Heart right ventricle (tissue), 16 donors: ENCODE results near the gene TJP3. TPM values are rescaled to one million over a fixed set of nuclear protein-coding genes. Genes with fewer than 3 reads are reported as not detected.
A peak's percentile ranks its signal among the peaks of the same experiment; 100 is the strongest.

Experiments
- ATAC-seq, 8 donors: fragments of 200-7000 bp; cut with Tn5 transposase; one replicate each; pipeline ENCODE4 v1.9.1; 2020; ENCODE audit warnings: mild to moderate bottlenecking in 8 of 8, moderate library complexity in 8 of 8, moderate number of reproducible peaks in 1 of 8
- DNase-seq, 2 donors: peaks; one replicate each; pipeline ENCODE4 v3.0.0-alpha.2; 2020
- H3K27ac ChIP-seq, 10 donors: fragments of 200-600 bp; sonication (generic) in 2 of 10; one replicate each; pipeline versions ENCODE4 v1.5.0 to v1.8.0; 2020 to 2022; ENCODE audit warnings: mild to moderate bottlenecking in 3 of 10
- H3K27me3 ChIP-seq, 7 donors: fragments of 200-600 bp; one replicate each; pipeline ENCODE4 v1.8.0; 2021 to 2022; ENCODE audit warnings: mild to moderate bottlenecking in 2 of 7
- H3K36me3 ChIP-seq, 9 donors: fragments of 200-600 bp; sonication (generic) in 1 of 9; one replicate each; pipeline versions ENCODE4 v1.5.0 to v1.8.0; 2020 to 2022; ENCODE audit warnings: mild to moderate bottlenecking in 2 of 9
- H3K4me1 ChIP-seq, 9 donors: fragments of 200-600 bp; sonication (generic) in 1 of 9; one replicate each; pipeline versions ENCODE4 v1.5.0 to v1.8.0; 2020 to 2022; ENCODE audit warnings: mild to moderate bottlenecking in 4 of 9
- H3K4me3 ChIP-seq, 10 donors: fragments of 200-600 bp; sonication (generic) in 2 of 10; one replicate each; pipeline versions ENCODE4 v1.5.0 to v1.8.0; 2020 to 2022; ENCODE audit warnings: mild to moderate bottlenecking in 7 of 10, moderate library complexity in 2 of 10
- H3K9me3 ChIP-seq, 11 donors: fragments of 200-600 bp in 10 of 11; sonication (generic) in 2 of 11; one replicate each; pipeline versions ENCODE4 v1.5.0 to v1.8.0; 2013 to 2022; ENCODE audit warnings: mild to moderate bottlenecking in 2 of 11, control low read depth in 1 of 11, moderate library complexity in 1 of 11
- WGBS, 2 donors: extraction: QIAGEN DNeasy Blood & Tissue Kit; methylation state at CpG; one replicate each; pipeline ENCODE4 v1.1.7; 2013; ENCODE audit warnings: inconsistent platforms in 1 of 2; 5-methylcytosine and 5-hydroxymethylcytosine counted together
- intact Hi-C, 10 donors: fragments of 100-400 bp; cut with DNase I; formaldehyde crosslinking; loops; one replicate each; pipeline versions ENCODE4 v1.11.1 to v1.14.2; 2022
- polyA plus RNA-seq, 2 donors: library from polyadenylated mRNA; stranded (reverse); fragments of 200-250 nt; gene quantifications; one replicate each; pipeline ENCODE4 v1.2.3, GENCODE V29; 2013
- total RNA-seq, 10 donors: library from RNA; stranded (reverse); fragmentation: NEBNext Ultra II Directional in 3 of 10; extraction: Animal tissue kit (Norgen Biotek cat#: 25700) in 3 of 10; gene quantifications; one replicate each; pipeline versions ENCODE4 v1.2.1 to v1.2.4, GENCODE V29; 2021 to 2023
- TF ChIP-seq, protein P1 (sequence below), 9 donors: fragments of 200-600 bp; sonication (generic) in 2 of 9; IDR thresholded peaks; one replicate each; pipeline versions ENCODE4 v1.5.0 to v1.8.0; 2021 to 2022; ENCODE audit warnings: antibody characterized with exemption in 9 of 9, mild to moderate bottlenecking in 5 of 9, moderate library complexity in 1 of 9
- donor health status: Arrhythmogenic right ventricular cardiomyopathy.
- donor health status: ischemic (EF 13 %, LVEDD 7.1; RV severe dilation, severe dysfunction).
- donor health status: healthy with polysubstance abuse.
- donor health status: DM: no; HTN: yes; CAD: no.
- donor health status: DM: no; HTN: no; CAD: no.
- donor health status: ischemic (EF 25% LVEDD 6.9; RV normal size, moderate dysfunction).
- donor health status: ischemic (EF 25% LVEDD 5.7; RV mildly dilated, moderate dysfunction).
- donor health status: healthy.
- donor health status: DM: yes; HTN: yes; CAD: no.
- donor health status: Ischemic cardiomyopathy.
- donor health status: ischemic (EF 35%, LVEDD 5.7; RV mildly dilated, moderate dysfunction).
- donor health status: nonischemic (EF 11% LVEDD 7.7; RV severe dilation, severe dysfunction).
- donor health status: DM: yes; HTN: yes; CAD: no.
- donor health status: PGD.
- donor health status: ischemic (EF 29% LVEDD 5.4; RV normal size, mild dysfunction).
- donor health status: nonischemic (EF 23%, LVEDD 6.1; RV moderate dilation, normal function).

The TJP3 gene
- total and polyA plus RNA-seq, 12 donors = 0.06 to 0.49 (median 0.25) TPM; not detected in 8

DNA sequence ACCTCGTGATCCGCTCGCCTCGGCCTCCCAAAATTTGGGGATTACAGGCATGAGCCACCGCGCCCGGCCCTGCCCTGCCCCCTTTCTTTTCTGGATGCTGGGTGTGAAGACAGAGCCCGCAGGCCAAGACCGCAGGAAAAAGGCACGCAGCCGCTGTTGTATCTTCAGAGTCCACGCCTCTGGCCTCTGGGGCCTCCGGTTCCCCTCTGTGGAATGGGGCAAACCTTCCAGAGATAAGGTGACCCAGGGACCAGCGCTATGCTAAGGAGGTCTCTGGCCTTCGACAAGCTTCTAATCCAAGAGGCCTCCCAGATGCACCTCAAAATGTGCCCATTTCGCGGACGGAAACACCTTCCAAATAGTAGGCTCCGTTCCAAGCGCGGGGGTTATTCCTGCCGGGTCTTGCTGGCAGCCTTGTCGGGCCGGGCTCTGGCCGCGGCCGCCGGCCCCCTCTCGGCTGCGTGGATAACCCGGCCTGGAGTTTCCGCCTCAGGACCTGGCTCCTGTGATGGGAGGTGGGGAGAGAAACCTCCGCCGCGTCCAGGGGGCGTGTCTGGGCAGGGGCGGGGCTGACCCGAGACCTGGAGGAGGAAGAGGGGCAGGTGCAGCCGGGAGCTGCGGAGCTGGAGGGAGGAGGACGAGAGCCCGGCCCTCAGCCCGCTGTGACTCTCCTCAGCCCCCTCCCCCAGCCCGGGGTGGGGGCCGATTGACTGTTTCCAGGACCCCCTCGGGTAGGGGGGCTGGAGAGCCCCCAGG, 13.1 kb downstream of the TJP3 start:
- peaks cover 22 to 78% (median 59%) of the 10 kb centered on the region in 7 donors for H3K27me3 ChIP-seq
- H3K36me3 ChIP-seq = no peaks in the 10 kb centered on the region
- TF ChIP-seq, protein P1, sequence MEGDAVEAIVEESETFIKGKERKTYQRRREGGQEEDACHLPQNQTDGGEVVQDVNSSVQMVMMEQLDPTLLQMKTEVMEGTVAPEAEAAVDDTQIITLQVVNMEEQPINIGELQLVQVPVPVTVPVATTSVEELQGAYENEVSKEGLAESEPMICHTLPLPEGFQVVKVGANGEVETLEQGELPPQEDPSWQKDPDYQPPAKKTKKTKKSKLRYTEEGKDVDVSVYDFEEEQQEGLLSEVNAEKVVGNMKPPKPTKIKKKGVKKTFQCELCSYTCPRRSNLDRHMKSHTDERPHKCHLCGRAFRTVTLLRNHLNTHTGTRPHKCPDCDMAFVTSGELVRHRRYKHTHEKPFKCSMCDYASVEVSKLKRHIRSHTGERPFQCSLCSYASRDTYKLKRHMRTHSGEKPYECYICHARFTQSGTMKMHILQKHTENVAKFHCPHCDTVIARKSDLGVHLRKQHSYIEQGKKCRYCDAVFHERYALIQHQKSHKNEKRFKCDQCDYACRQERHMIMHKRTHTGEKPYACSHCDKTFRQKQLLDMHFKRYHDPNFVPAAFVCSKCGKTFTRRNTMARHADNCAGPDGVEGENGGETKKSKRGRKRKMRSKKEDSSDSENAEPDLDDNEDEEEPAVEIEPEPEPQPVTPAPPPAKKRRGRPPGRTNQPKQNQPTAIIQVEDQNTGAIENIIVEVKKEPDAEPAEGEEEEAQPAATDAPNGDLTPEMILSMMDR (IDR thresholded peaks at IDR 0.05) = no peak
- WGBS, 2 donors = 19 to 20% methylated on average over 46 of the region's 46 CpGs
- H3K27ac ChIP-seq = no peak overlapping the region
- intact Hi-C loops = no loop called here
- no peaks in the 10 kb centered on the region for H3K9me3 ChIP-seq
- peaks cover 0 to 20% (median 9%) of the 10 kb centered on the region in 9 donors for H3K4me1 ChIP-seq
- ATAC-seq (peak; percentile 76 to 92 (median 83)), DNase-seq (peak; percentile 74 to 78)
- peak overlapping the region in 3 of 10 donors; percentile 12 to 28 (median 22) for H3K4me3 ChIP-seq

DNA sequence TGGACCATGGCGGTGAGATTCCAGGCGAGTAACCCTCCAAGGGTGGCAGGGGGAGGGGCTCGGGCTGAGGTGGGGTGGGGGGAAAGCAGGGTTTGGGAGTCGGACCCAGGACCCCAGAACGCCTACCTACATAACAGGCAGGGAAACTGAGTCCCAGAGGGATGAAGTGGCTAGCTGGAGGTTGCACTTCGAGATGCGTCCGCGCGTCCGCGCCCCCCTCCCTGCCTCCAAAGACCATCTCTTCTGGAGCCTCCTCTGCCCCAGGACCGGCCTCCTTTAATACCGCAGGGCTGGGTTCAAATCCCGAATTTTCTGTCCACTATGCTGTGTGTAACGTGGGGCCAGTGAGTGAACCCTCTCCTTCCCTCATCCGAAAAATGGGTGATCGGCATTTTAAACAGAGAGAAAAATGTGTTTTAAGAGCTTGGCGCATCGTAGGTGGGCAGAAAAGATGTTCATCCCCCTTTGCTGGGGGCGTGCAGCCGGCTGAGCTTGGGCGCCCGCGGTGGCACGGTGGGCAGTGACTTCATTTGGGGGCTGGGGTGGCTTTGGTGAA, 13.8 kb downstream of the TJP3 start:
- DNase-seq (no peak), ATAC-seq (peak in 1 of 8 donors; percentile 23)
- H3K27me3 ChIP-seq = peaks cover 22 to 80% (median 59%) of the 10 kb centered on the region in 7 donors
- intact Hi-C loops = no loop called here
- no peak overlapping the region for H3K27ac ChIP-seq
- 4% methylated on average over 24 to 26 of the region's 26 CpGs for WGBS, 2 donors
- H3K4me3 ChIP-seq = peak overlapping the region in 3 of 10 donors; percentile 12 to 28 (median 22)
- H3K4me1 ChIP-seq = peaks cover 0 to 20% (median 9%) of the 10 kb centered on the region in 9 donors
- H3K36me3 ChIP-seq = no peaks in the 10 kb centered on the region
- TF ChIP-seq, protein P1 (IDR thresholded peaks at IDR 0.05) = no peak
- no peaks in the 10 kb centered on the region for H3K9me3 ChIP-seq

DNA sequence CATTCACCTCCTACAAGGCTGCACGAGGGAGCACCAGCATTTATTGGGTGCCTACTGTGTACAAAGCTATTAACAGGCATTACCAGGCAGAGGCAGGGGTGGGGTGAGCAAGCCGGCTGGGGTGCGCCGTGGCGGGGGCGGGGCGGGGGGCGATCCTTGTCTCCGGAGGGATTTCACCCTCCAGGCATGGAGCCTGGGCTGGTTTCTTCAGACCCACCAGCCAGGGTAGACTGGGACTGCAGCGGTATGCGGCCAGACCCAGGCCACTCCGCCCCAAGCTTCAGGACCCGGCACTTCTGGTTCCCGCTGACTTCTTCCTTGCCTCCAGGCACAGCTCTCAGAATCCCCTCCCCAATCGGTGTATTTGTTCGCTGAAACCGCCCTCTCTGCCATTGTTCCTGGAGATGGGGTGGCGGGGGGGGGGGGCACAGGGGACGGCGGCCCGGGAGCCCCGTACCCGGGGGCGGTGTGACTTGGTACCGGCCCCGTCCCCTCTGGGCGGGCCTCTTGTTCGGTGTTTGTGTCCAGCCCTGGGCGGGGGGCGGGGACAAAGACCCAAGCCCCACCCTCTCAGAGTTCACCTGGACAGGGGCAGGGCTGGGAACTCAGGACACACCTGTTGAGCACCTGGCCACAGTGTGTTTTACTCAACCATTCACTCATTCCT, 14.4 kb downstream of the TJP3 start:
- TF ChIP-seq, protein P1 (IDR thresholded peaks at IDR 0.05) = no peak
- intact Hi-C loops = no loop called here

DNA sequence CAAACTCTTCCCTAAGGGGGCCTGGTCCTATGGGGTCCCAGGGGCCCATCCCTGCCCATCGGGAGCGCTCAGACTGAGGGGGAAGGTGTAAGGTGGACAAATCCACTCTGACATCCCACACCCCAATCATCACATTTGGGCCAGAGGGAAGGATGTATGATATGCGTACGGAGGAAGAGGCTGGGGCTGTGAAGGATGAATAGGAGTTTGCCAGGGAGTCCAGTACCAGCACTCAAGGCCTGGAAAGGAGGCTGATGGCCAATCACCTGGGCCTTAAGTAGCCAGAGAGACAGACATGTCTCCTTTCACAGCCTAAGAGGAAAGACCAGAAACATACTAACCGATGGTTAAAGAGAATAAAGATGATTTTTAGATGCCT, 14.9 kb downstream of the TJP3 start:
- Histone ChIP-seq H3K36me3 (no peaks in the 10 kb centered on the region), H3K4me3 (no peak overlapping the region), H3K27ac (no peak overlapping the region), H3K4me1 (peaks cover 0 to 20% (median 9%) of the 10 kb centered on the region in 9 donors), H3K9me3 (no peaks in the 10 kb centered on the region), H3K27me3 (peaks cover 22 to 80% (median 59%) of the 10 kb centered on the region in 7 donors)
- 73 to 80% methylated on average over 5 of the region's 5 CpGs for WGBS, 2 donors
- ATAC-seq = no peak
- intact Hi-C loops = no loop called here
- DNase-seq = no peak
- TF ChIP-seq, protein P1 (IDR thresholded peaks at IDR 0.05) = no peak

More for the DNA sequence above, 14.4 kb downstream of the TJP3 start:
- peaks cover 0 to 20% (median 9%) of the 10 kb centered on the region in 9 donors for H3K4me1 ChIP-seq
- no peaks in the 10 kb centered on the region for H3K9me3 ChIP-seq
- ATAC-seq (no peak), DNase-seq (no peak)
- H3K27me3 ChIP-seq = peaks cover 22 to 80% (median 59%) of the 10 kb centered on the region in 7 donors
- no peaks in the 10 kb centered on the region for H3K36me3 ChIP-seq
- no peak overlapping the region for H3K4me3 ChIP-seq
- H3K27ac ChIP-seq = no peak overlapping the region
- 1 to 3% methylated on average over 26 to 27 of the region's 30 CpGs for WGBS, 2 donors
